Panc1 (cell line): ENCODE measurements around the gene PTPN1.
"Not testable (repeated sequence)": the region's sequence is repeated elsewhere in the genome, so short reads cannot be mapped to it uniquely, and the experiment has no call there.

Source experiments
- POLR2AphosphoS5 ChIP-seq: IDR thresholded peaks from 2 replicates; pipeline ENCODE4 v1.6.1; 2012; ENCODE audit warnings: mild to moderate bottlenecking, low read depth, low read length, moderate library complexity
- REST ChIP-seq, 2 experiments: IDR thresholded peaks; 2 replicates each; pipeline ENCODE4 v1.6.1; 2011 to 2012; ENCODE audit warnings: low read depth in 2 of 2, control low read depth in 1 of 2, low read length in 1 of 2, mild to moderate bottlenecking in 1 of 2, moderate library complexity in 1 of 2; ENCODE audit not compliant: insufficient read depth in 1 of 2
- SIN3A ChIP-seq: IDR thresholded peaks from 2 replicates; pipeline ENCODE4 v1.6.1; 2012; ENCODE audit warnings: low read depth, mild to moderate bottlenecking, low read length, moderate library complexity, borderline replicate concordance; ENCODE audit not compliant: insufficient read depth
- TF ChIP-seq, protein P1 (sequence below): fragments of 450-650 bp; IDR thresholded peaks from 2 replicates; pipeline ENCODE4 v1.5.1; 2017; ENCODE audit warnings: mild to moderate bottlenecking

DNA sequence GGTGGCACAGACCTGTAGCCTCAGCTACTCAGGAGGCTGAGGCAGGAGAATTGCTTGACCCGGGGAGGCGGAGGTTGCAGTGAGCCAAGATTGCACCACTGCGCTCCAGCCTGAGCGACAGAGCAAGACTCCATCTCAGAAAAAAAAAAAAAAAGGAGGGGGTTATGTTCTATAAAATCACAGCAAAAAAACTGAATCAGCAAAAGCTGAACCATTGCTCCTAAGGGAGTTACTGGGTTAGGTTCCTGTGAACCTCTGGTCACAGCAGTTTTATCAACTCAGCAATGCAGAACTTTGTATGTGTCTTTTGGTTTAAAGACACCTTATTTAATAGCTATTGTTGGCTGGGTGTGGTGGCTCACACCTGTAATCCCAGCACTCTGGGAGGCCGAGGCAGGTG, 88.6 kb downstream of the PTPN1 start:
- TF ChIP-seq, protein P1, sequence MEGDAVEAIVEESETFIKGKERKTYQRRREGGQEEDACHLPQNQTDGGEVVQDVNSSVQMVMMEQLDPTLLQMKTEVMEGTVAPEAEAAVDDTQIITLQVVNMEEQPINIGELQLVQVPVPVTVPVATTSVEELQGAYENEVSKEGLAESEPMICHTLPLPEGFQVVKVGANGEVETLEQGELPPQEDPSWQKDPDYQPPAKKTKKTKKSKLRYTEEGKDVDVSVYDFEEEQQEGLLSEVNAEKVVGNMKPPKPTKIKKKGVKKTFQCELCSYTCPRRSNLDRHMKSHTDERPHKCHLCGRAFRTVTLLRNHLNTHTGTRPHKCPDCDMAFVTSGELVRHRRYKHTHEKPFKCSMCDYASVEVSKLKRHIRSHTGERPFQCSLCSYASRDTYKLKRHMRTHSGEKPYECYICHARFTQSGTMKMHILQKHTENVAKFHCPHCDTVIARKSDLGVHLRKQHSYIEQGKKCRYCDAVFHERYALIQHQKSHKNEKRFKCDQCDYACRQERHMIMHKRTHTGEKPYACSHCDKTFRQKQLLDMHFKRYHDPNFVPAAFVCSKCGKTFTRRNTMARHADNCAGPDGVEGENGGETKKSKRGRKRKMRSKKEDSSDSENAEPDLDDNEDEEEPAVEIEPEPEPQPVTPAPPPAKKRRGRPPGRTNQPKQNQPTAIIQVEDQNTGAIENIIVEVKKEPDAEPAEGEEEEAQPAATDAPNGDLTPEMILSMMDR = not testable (repeated sequence)
- not testable (repeated sequence) for TF ChIP-seq REST (IDR thresholded peaks at IDR 0.05; ENCODE audit: insufficient read depth in 1 of 2, low read depth in 2 of 2, low read length in 1 of 2); POLR2AphosphoS5; SIN3A
